Lower lobe of right lung (tissue), 2 donors: ENCODE measurements around the gene DPYD. TPM values are rescaled to one million over a fixed set of nuclear protein-coding genes. Genes with fewer than 3 reads are reported as not detected.

ENCODE experiments used
- ATAC-seq, 2 donors: fragments of 200-7000 bp; cut with Tn5 transposase; one replicate each; pipeline ENCODE4 v1.9.1; 2020 to 2022; ENCODE audit warnings: mild to moderate bottlenecking in 2 of 2, moderate library complexity in 2 of 2
- DNase-seq: peaks from one replicate; pipeline ENCODE4 v3.0.0-alpha.2; 2020
- H3K27ac ChIP-seq: fragments of 200-600 bp; one replicate; pipeline ENCODE4 v1.8.0; 2022
- H3K27me3 ChIP-seq: fragments of 200-600 bp; one replicate; pipeline ENCODE4 v1.8.0; 2022; ENCODE audit warnings: low read depth
- H3K36me3 ChIP-seq: fragments of 200-600 bp; one replicate; pipeline ENCODE4 v1.8.0; 2022; ENCODE audit warnings: mild to moderate bottlenecking
- H3K4me1 ChIP-seq: fragments of 200-600 bp; one replicate; pipeline ENCODE4 v1.8.0; 2022
- H3K4me3 ChIP-seq: fragments of 200-600 bp; one replicate; pipeline ENCODE4 v1.8.0; 2022; ENCODE audit warnings: mild to moderate bottlenecking
- H3K9me3 ChIP-seq: fragments of 200-600 bp; one replicate; pipeline ENCODE4 v1.8.0; 2022
- CTCF ChIP-seq: fragments of 200-600 bp; IDR thresholded peaks from one replicate; pipeline ENCODE4 v1.8.0; 2022; ENCODE audit warnings: antibody characterized with exemption, mild to moderate bottlenecking
- intact Hi-C: fragments of 100-400 bp; cut with DNase I; formaldehyde crosslinking; loops from one replicate; pipeline ENCODE4 v1.11.0; 2022
- total RNA-seq: library from RNA; stranded (reverse); fragmentation: NEBNext Ultra II Directional; extraction: Animal tissue kit (Norgen Biotek cat#: 25700); gene quantifications from one replicate; pipeline ENCODE4 v1.2.1, GENCODE V29; 2021
- donor health status: DM: no; HTN: yes; CAD: no; lungs with severe emphysema.

Gene DPYD
- total RNA-seq, 1 donor from 2014 or later: 91.9 TPM

DNA sequence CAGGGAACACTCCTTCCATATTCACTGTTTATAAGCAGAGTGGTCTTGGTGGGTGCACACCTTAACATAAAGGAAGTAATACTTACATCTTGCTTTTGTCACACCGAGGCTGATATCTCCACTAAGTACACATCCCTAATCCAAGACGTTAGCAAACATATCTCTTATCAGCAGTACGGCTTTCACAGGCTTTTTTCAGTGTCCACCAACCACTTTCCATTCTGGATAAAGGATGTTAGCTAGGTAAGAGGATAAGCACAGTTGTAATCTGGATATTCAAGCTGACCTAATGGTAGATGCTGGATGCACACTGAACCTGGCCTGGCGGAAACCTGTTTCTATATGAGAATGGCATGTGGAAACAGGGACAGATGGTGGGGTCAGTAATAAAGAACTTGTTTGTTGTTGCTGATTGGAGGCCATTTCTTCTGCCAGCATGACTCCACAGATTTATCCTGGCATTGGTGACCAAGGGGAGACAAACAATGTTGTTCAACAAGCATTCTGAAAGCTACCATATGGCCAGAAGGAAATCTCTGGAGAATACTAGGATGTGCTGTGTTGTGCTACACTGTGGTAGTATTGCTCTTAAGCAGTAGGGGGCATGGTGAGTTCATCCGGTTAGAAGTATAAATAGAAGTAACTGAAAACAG is 782.8 kb downstream of the DPYD start:
- ATAC-seq (peak; percentile 73 to 78), DNase-seq (no peak)
- TF ChIP-seq CTCF: peak; percentile 60
- intact Hi-C loops: no loop called here
- Histone ChIP-seq H3K27me3 (no peaks in the 10 kb centered on the region), H3K36me3 (no peaks in the 10 kb centered on the region), H3K9me3 (no peaks in the 10 kb centered on the region), H3K4me3 (no peak overlapping the region), H3K27ac (no peak overlapping the region), H3K4me1 (peaks cover 11% of the 10 kb centered on the region)

- intact Hi-C loops: no loop called here
- TF ChIP-seq CTCF: no peak
- H3K9me3 ChIP-seq: no peaks in the 10 kb centered on the region
Measured at GRCh38 chr1:97136996-97137395, 783.8 kb downstream of the DPYD start.

DNA sequence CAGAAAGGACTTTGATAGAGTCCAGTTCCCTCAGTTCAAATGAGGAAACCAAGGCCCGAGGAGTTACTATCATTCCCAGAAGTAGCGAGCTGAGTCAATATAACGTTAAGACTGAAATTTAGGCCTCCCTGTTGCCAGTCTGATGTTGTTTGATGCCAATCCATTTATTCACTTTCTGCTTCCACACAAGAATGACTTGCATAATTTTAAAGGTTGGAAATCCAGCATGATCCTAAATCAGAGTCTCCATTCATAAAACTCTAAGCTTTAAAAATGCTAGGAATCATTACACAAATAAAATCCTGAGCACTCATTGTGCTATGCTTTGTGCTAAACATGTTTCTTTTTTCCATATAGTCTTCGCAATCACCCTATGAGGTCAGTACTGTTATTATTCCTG is 784.9 kb downstream of the DPYD start:
- Histone ChIP-seq H3K27me3 (no peaks in the 10 kb centered on the region), H3K4me1 (peaks cover 11% of the 10 kb centered on the region), H3K9me3 (no peaks in the 10 kb centered on the region), H3K36me3 (no peaks in the 10 kb centered on the region), H3K4me3 (no peak overlapping the region), H3K27ac (no peak overlapping the region)
- ATAC-seq: no peak
- intact Hi-C loops: no loop called here
- no peak for DNase-seq
- TF ChIP-seq CTCF: no peak

More at GRCh38 chr1:97136996-97137395, 783.8 kb downstream of the DPYD start:
- Histone ChIP-seq H3K27ac (no peak overlapping the region), H3K36me3 (no peaks in the 10 kb centered on the region), H3K27me3 (no peaks in the 10 kb centered on the region), H3K4me1 (peaks cover 11% of the 10 kb centered on the region), H3K4me3 (no peak overlapping the region)
- DNase-seq (no peak), ATAC-seq (no peak)

DNA sequence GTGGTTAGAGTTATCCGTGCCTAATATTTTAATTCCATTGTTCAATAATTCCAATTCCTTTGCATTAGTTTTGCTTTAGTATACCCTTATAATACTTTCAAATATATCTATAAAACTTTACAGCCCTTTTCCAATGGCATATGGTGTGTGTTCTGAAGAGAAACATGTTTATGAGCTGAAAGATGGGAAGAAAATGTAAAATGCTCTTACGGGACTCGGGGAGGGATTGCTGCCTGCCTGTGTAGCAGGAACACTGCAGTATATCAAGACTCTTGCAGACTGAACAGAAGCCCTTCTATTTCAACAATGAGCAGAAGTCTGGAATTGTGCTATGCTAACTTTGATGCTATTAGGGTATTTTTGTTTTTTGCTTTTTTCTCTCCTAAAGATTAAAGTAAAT is 792.4 kb downstream of the DPYD start:
- no peak for TF ChIP-seq CTCF
- Histone ChIP-seq H3K27me3 (no peaks in the 10 kb centered on the region), H3K36me3 (no peaks in the 10 kb centered on the region), H3K4me1 (no peaks in the 10 kb centered on the region), H3K4me3 (no peak overlapping the region), H3K27ac (no peak overlapping the region), H3K9me3 (no peaks in the 10 kb centered on the region)
- intact Hi-C loops: no loop called here
- no peak for ATAC-seq
- DNase-seq: no peak

- no peak for ATAC-seq
- intact Hi-C loops: no loop called here
Measured at GRCh38 chr1:97123717-97124431, 797.0 kb downstream of the DPYD start.

More at GRCh38 chr1:97123717-97124431, 797.0 kb downstream of the DPYD start:
- Histone ChIP-seq H3K27ac (no peak overlapping the region), H3K4me3 (no peak overlapping the region), H3K4me1 (no peaks in the 10 kb centered on the region), H3K9me3 (no peaks in the 10 kb centered on the region), H3K27me3 (no peaks in the 10 kb centered on the region), H3K36me3 (no peaks in the 10 kb centered on the region)
- DNase-seq: no peak
- no peak for TF ChIP-seq CTCF
